Stimulated activated CD8-positive, alpha-beta memory T cell treated with anti-CD3 and anti-CD28 coated beads, Interleukin-7, amount 100 ng/mL, for 1 hour (primary cell): ENCODE measurements around the gene BIRC2.

ENCODE experiments used
- DNase-seq, 2 donors: peaks; one replicate each; pipeline ENCODE4 v3.0.0-alpha.2; 2020; ENCODE audit warnings: low read depth in 2 of 2

The BIRC2 gene

GRCh38 chr11:102375720-102376399 is 28.8 kb downstream of the BIRC2 start:
- DNase-seq, result no peak

- DNase-seq, result no peak
These were observed 30.9 kb downstream of the BIRC2 start for GRCh38 chr11:102377891-102378290.

GRCh38 chr11:102378818-102379217 is 31.8 kb downstream of the BIRC2 start:
- DNase-seq, result no peak

GRCh38 chr11:102382384-102382783 is 35.4 kb downstream of the BIRC2 start:
- DNase-seq, result no peak

- DNase-seq, result no peak
These were observed 36.8 kb downstream of the BIRC2 start for GRCh38 chr11:102383839-102384238.

- DNase-seq, result no peak
These were observed 37.5 kb downstream of the BIRC2 start for GRCh38 chr11:102384419-102385079.

GRCh38 chr11:102385085-102386007 is 38.3 kb downstream of the BIRC2 start:
- no peak for DNase-seq

- no peak for DNase-seq
These were observed 39.2 kb downstream of the BIRC2 start for GRCh38 chr11:102386136-102386734.

GRCh38 chr11:102387043-102387781 is 40.2 kb downstream of the BIRC2 start:
- DNase-seq, result no peak

- no peak for DNase-seq
These were observed 42.2 kb downstream of the BIRC2 start for GRCh38 chr11:102389253-102389652.

- DNase-seq, result peak; percentile 25 to 28
These were observed 43.9 kb downstream of the BIRC2 start for GRCh38 chr11:102390667-102391465.

GRCh38 chr11:102391549-102392237 is 44.7 kb downstream of the BIRC2 start:
- DNase-seq, result no peak

- DNase-seq, result no peak
These were observed 46.3 kb downstream of the BIRC2 start for GRCh38 chr11:102393272-102393730.

GRCh38 chr11:102395720-102396393 is 48.8 kb downstream of the BIRC2 start:
- no peak for DNase-seq

GRCh38 chr11:102396708-102397563 is 49.9 kb downstream of the BIRC2 start:
- DNase-seq, result no peak

GRCh38 chr11:102398297-102398696 is 51.3 kb downstream of the BIRC2 start:
- no peak for DNase-seq

- no peak for DNase-seq
These were observed 52.2 kb downstream of the BIRC2 start for GRCh38 chr11:102399189-102399588.

- DNase-seq, result no peak
These were observed 53.6 kb downstream of the BIRC2 start for GRCh38 chr11:102400603-102401002.
